ENCODE measurements around the gene TIAL1. TPM values are rescaled to one million over a fixed set of nuclear protein-coding genes. Genes with fewer than 3 reads are reported as not detected.

Gene TIAL1
- total RNA-seq, 1 experiment from 2014 or later: 220 TPM

DNA sequence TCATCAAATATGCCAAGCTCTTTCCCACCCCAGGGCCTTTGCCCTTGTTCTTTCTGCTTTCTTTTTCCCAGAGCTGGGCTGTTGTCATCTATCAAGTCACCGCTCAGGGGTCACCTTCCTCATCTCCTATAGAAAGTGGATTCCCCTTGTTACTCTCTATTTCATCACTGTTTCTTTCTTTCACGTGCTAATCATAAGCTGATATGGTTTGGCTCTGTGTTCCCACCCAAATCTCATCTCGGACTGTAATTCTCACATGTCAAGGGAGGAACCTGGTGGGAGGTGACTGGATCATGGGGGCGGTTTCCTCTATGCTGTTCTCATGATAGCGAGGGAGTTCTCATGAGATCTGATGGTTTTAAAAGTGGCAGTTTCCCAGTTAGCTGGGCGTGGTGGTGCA, 17.0 kb upstream of the TIAL1 start:
- ChIA-PET RAD21 (ENCODE audit: low non-redundant PET in 1 of 2, low total read pairs in 2 of 2, uncharacterized antibody in 2 of 2, unreplicated experiment in 2 of 2) (no interaction called here), CTCF (no interaction called here), POLR2A (no interaction called here)
- Histone ChIP-seq H3K27me3 (ENCODE audit: insufficient read depth, low read length) (no peaks in the 10 kb centered on the region), H3K27ac (ENCODE audit: low read depth, low read length) (no peak overlapping the region), H3K9ac (ENCODE audit: low read length) (no peak overlapping the region), H3K79me2 (ENCODE audit: insufficient read depth, low read length) (no peaks in the 10 kb centered on the region), H2AFZ (ENCODE audit: low read depth, low read length, poor library complexity, severe bottlenecking) (no peak overlapping the region), H3K9me2 (ENCODE audit: insufficient read depth) (no peaks in the 10 kb centered on the region), H3K4me2 (ENCODE audit: low read length) (no peak overlapping the region), H3K4me3 (replicated peaks in 1 of 2; ENCODE audit: low read depth in 1 of 2, low read length in 2 of 2) (no peak overlapping the region), H3K36me3 (ENCODE audit: control insufficient read depth in 1 of 2, insufficient read depth in 2 of 2, low read length in 2 of 2) (no peaks in the 10 kb centered on the region), H4K20me1 (ENCODE audit: insufficient read depth) (no peaks in the 10 kb centered on the region), H3K4me1 (ENCODE audit: control insufficient read depth in 1 of 2, insufficient read depth in 2 of 2, low read length in 2 of 2) (peaks cover 0 to 1% of the 10 kb centered on the region in 2 experiments; a peak in 1 of 4 replicates), H3K9me3 (ENCODE audit: control insufficient read depth in 1 of 2, insufficient read depth in 1 of 2, low read depth in 1 of 2, low read length in 2 of 2) (peaks cover 0 to 7% of the 10 kb centered on the region in 2 experiments; a peak in 1 of 4 replicates)
- DNase-seq (ENCODE audit: low read depth, low spot score): no peak
- BruUV-seq (replicated peaks): no TSS peak
- no peak for ATAC-seq
- intact Hi-C loops (cut with micrococcal nuclease): no loop called here
- TF ChIP-seq FOSL1 (IDR thresholded peaks at IDR 0.05; ENCODE audit: low read depth) (no peak), ELF1 (IDR thresholded peaks at IDR 0.05; ENCODE audit: borderline replicate concordance, low read depth) (no peak), ZFX (IDR thresholded peaks at IDR 0.05) (no peak), EGR1 (IDR thresholded peaks at IDR 0.05; ENCODE audit: low read depth) (no peak), EZH2phosphoT487 (IDR thresholded peaks at IDR 0.05; ENCODE audit: borderline replicate concordance) (no peak), JUND (IDR thresholded peaks at IDR 0.05) (no peak), POLR2AphosphoS5 (IDR thresholded peaks at IDR 0.05; ENCODE audit: low read depth, low read length) (no peak), REST (IDR thresholded peaks at IDR 0.05; ENCODE audit: low read depth) (no peak), SRF (IDR thresholded peaks at IDR 0.05; ENCODE audit: low read depth) (no peak), SP1 (IDR thresholded peaks at IDR 0.05; ENCODE audit: low read depth) (no peak), CBX3 (IDR thresholded peaks at IDR 0.05; ENCODE audit: low read depth) (no peak), TCF7L2 (IDR thresholded peaks at IDR 0.05; ENCODE audit: borderline replicate concordance, extremely low read depth, insufficient read depth, insufficient read length) (no peak), YY1 (IDR thresholded peaks at IDR 0.05; ENCODE audit: extremely low read depth, insufficient replicate concordance, low read depth, low read length) (no peak), CEBPB (IDR thresholded peaks at IDR 0.05; ENCODE audit: low read depth) (no peak), SIN3A (IDR thresholded peaks at IDR 0.05; ENCODE audit: low read depth) (no peak), CTCF (IDR thresholded peaks at IDR 0.05 in 2 of 3, conservative IDR thresholded peaks at IDR 0.05 in 1 of 3; ENCODE audit: borderline replicate concordance in 1 of 3, insufficient read depth in 1 of 3, low read depth in 2 of 3, low read length in 2 of 3) (no peak), EZH2 (IDR thresholded peaks at IDR 0.05) (no peak)
- TF ChIP-seq, protein P1, sequence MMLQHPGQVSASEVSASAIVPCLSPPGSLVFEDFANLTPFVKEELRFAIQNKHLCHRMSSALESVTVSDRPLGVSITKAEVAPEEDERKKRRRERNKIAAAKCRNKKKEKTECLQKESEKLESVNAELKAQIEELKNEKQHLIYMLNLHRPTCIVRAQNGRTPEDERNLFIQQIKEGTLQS (IDR thresholded peaks at IDR 0.05): no peak
- TF ChIP-seq, protein P2, sequence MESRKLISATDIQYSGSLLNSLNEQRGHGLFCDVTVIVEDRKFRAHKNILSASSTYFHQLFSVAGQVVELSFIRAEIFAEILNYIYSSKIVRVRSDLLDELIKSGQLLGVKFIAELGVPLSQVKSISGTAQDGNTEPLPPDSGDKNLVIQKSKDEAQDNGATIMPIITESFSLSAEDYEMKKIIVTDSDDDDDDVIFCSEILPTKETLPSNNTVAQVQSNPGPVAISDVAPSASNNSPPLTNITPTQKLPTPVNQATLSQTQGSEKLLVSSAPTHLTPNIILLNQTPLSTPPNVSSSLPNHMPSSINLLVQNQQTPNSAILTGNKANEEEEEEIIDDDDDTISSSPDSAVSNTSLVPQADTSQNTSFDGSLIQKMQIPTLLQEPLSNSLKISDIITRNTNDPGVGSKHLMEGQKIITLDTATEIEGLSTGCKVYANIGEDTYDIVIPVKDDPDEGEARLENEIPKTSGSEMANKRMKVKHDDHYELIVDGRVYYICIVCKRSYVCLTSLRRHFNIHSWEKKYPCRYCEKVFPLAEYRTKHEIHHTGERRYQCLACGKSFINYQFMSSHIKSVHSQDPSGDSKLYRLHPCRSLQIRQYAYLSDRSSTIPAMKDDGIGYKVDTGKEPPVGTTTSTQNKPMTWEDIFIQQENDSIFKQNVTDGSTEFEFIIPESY (IDR thresholded peaks at IDR 0.05; ENCODE audit: extremely low read depth, insufficient replicate concordance, low read length): no peak
